CD4-positive, CD25-positive, alpha-beta regulatory T cell (primary cell): ENCODE data around the gene MLPH. TPM values are rescaled to one million over a fixed set of nuclear protein-coding genes. Genes with fewer than 3 reads are reported as not detected.
A peak's percentile ranks its signal among the peaks of the same experiment; 100 is the strongest.

Experiments used
- ATAC-seq, 2 donors: fragments of 150-1000 bp; cut with Tn5 transposase; one replicate each; pipeline ENCODE4 v1.10.0; 2021; ENCODE audit warnings: low read depth in 2 of 2, moderate number of reproducible peaks in 2 of 2, moderate library complexity in 1 of 2
- DNase-seq, 3 donors: peaks; one replicate each; pipeline versions ENCODE4 v3.0.0 to v3.0.0-alpha.2; 2012 to 2022; ENCODE audit warnings: mixed read lengths in 1 of 3
- H3K27ac ChIP-seq: one replicate; pipeline ENCODE4 v1.7.0; 2013; ENCODE audit warnings: mild to moderate bottlenecking, low read length; ENCODE audit not compliant: insufficient read depth, poor library complexity, severe bottlenecking
- H3K27me3 ChIP-seq: one replicate; pipeline ENCODE4 v1.7.0; 2013; ENCODE audit warnings: low read length; ENCODE audit not compliant: control insufficient read depth, insufficient read depth
- H3K36me3 ChIP-seq: one replicate; pipeline ENCODE4 v1.7.0; 2013; ENCODE audit warnings: mild to moderate bottlenecking, low read length, moderate library complexity; ENCODE audit not compliant: control insufficient read depth, insufficient read depth
- H3K4me1 ChIP-seq: 2 replicates; pipeline ENCODE4 v1.7.0; 2013; ENCODE audit warnings: mild to moderate bottlenecking, low read length; ENCODE audit not compliant: insufficient read depth, control insufficient read depth, poor library complexity, severe bottlenecking
- H3K4me3 ChIP-seq: one replicate; pipeline ENCODE4 v1.7.0; 2013; ENCODE audit warnings: low read depth, mild to moderate bottlenecking, low read length, moderate library complexity
- H3K9me3 ChIP-seq, 2 experiments: 1 replicate in 1 of 2; 2 replicates in 1 of 2; pipeline ENCODE4 v1.7.0; 2013; ENCODE audit warnings: low read length in 2 of 2, mild to moderate bottlenecking in 1 of 2, moderate library complexity in 1 of 2; ENCODE audit not compliant: control insufficient read depth in 2 of 2
- H3K27ac Mint-ChIP-seq, 3 donors: one replicate each; pipeline ENCODE4 v1.8.0; 2020 to 2022; ENCODE audit warnings: mild to moderate bottlenecking in 3 of 3, mixed read lengths in 3 of 3, moderate library complexity in 2 of 3
- H3K27me3 Mint-ChIP-seq: one replicate; pipeline ENCODE4 v1.8.0; 2022; ENCODE audit warnings: mild to moderate bottlenecking, mixed read lengths
- H3K36me3 Mint-ChIP-seq: one replicate; pipeline ENCODE4 v1.8.0; 2020; ENCODE audit warnings: mixed read lengths
- H3K4me1 Mint-ChIP-seq, 4 donors: one replicate each; pipeline ENCODE4 v1.8.0; 2020 to 2022; ENCODE audit warnings: mixed read lengths in 4 of 4, mild to moderate bottlenecking in 1 of 4
- H3K4me3 Mint-ChIP-seq, 4 donors: one replicate each; pipeline ENCODE4 v1.8.0; 2020 to 2022; ENCODE audit warnings: mild to moderate bottlenecking in 4 of 4, mixed read lengths in 4 of 4, moderate library complexity in 3 of 4
- H3K9me3 Mint-ChIP-seq, 7 donors: one replicate each; pipeline ENCODE4 v1.8.0; 2020 to 2022; ENCODE audit warnings: mixed read lengths in 7 of 7, mild to moderate bottlenecking in 3 of 7, moderate library complexity in 2 of 7
- polyA plus RNA-seq, 4 donors: library from polyadenylated mRNA; unstranded; fragments of 300-500 nt; fragmentation: Illumina TruSeq; gene quantifications; one replicate each; pipeline ENCODE4 v1.2.3, GENCODE V29; 2021
- total RNA-seq: library from RNA; stranded (reverse); gene quantifications from one replicate; pipeline ENCODE4 v1.2.3, GENCODE V29; 2022

The MLPH gene
- total and polyA plus RNA-seq, 5 donors from 2014 or later, result 0.47 TPM; not detected in 4

- Mint-ChIP-seq H3K27me3 (peaks cover 16% of the 10 kb centered on the region), H3K36me3 (peaks cover 4% of the 10 kb centered on the region), H3K4me1 (peaks cover 0 to 12% (median 4%) of the 10 kb centered on the region in 4 donors), H3K27ac (no peak overlapping the region), H3K4me3 (no peak overlapping the region), H3K9me3 (peaks cover 0 to 12% (median 5%) of the 10 kb centered on the region in 7 donors)
- H3K27ac ChIP-seq, result no peak overlapping the region
- no peak for DNase-seq
- peaks cover 7 to 12% of the 10 kb centered on the region in 2 experiments for H3K9me3 ChIP-seq
- H3K36me3 ChIP-seq, result no peaks in the 10 kb centered on the region
- no peak for ATAC-seq
- no peaks in the 10 kb centered on the region for H3K4me1 ChIP-seq
- no peak overlapping the region for H3K4me3 ChIP-seq
- peaks cover 6% of the 10 kb centered on the region for H3K27me3 ChIP-seq
Observed at GRCh38 chr2:237552908-237553307, 65.9 kb downstream of the MLPH start.

DNA sequence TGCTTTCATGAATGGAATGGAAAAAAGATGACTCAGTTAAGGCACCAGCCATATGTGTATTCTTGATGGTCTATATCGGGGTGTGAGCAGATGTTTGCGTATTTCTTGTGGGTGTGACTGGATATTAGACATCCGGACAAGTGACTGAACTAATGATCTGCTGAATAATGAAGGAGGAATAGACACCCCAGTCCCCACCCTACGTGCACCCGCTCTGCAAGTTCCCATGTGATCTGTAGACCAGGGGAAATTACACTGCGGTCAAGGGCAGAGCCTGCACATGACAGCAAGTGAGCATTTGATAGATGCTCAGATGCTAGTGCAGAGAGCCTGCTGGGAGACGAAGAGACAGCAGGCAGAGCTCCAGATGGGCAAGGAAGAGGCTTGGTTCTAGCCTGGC is 66.9 kb downstream of the MLPH start:
- Mint-ChIP-seq H3K27me3 (peaks cover 25% of the 10 kb centered on the region), H3K27ac (no peak overlapping the region), H3K9me3 (peaks cover 0 to 12% (median 5%) of the 10 kb centered on the region in 7 donors), H3K4me1 (peaks cover 0 to 12% (median 4%) of the 10 kb centered on the region in 4 donors), H3K36me3 (peaks cover 4% of the 10 kb centered on the region), H3K4me3 (no peak overlapping the region)
- no peak for ATAC-seq
- Histone ChIP-seq H3K9me3 (peaks cover 7 to 12% of the 10 kb centered on the region in 2 experiments), H3K4me3 (no peak overlapping the region), H3K4me1 (no peaks in the 10 kb centered on the region), H3K27ac (no peak overlapping the region), H3K27me3 (peaks cover 6% of the 10 kb centered on the region), H3K36me3 (no peaks in the 10 kb centered on the region)
- no peak for DNase-seq

- no peak overlapping the region for H3K4me3 Mint-ChIP-seq
- no peaks in the 10 kb centered on the region for H3K36me3 ChIP-seq
- H3K36me3 Mint-ChIP-seq, result peaks cover 4% of the 10 kb centered on the region
- no peaks in the 10 kb centered on the region for H3K4me1 ChIP-seq
- DNase-seq (no peak), ATAC-seq (no peak)
- no peak overlapping the region for H3K27ac ChIP-seq
- no peak overlapping the region for H3K4me3 ChIP-seq
- H3K9me3 Mint-ChIP-seq, result peaks cover 0 to 12% (median 5%) of the 10 kb centered on the region in 7 donors
- peaks cover 6% of the 10 kb centered on the region for H3K27me3 ChIP-seq
- no peak overlapping the region for H3K27ac Mint-ChIP-seq
- H3K9me3 ChIP-seq, result peaks cover 7 to 12% of the 10 kb centered on the region in 2 experiments
- H3K27me3 Mint-ChIP-seq, result peaks cover 28% of the 10 kb centered on the region
- H3K4me1 Mint-ChIP-seq, result peaks cover 0 to 12% (median 4%) of the 10 kb centered on the region in 4 donors
Observed at GRCh38 chr2:237555560-237555959, 68.5 kb downstream of the MLPH start.

GRCh38 chr2:237556773-237557632 is 70.0 kb downstream of the MLPH start:
- ATAC-seq, result peak; percentile 73 to 76
- peaks cover 4% of the 10 kb centered on the region for H3K36me3 Mint-ChIP-seq
- no peak overlapping the region for H3K27ac ChIP-seq

DNA sequence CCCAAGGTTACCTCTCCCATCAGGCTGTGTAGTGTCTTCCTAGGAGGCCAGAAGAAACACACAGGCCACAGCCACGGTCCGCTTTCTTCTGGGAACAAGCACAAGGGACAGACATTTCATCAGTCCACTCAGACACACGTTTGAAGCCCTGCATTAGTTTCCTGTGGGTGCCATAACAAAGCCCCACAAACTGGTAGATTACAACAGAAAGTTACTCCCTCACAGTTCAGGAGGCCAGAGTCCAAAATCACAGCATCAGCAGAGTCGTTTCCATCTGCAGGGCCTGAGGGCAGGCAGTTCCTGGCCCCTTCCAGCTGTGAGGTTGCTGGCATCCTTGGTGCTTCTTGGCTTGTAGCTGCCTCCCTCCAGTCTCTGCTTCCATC is 70.6 kb downstream of the MLPH start:
- H3K27ac Mint-ChIP-seq, result peak overlapping the region in 2 of 3 donors; percentile 16 to 23
- ATAC-seq, result peak in 1 of 2 donors; percentile 4
- no peak overlapping the region for H3K27ac ChIP-seq

More at GRCh38 chr2:237556773-237557632, 70.0 kb downstream of the MLPH start:
- Mint-ChIP-seq H3K27ac (peak overlapping the region in 1 of 3 donors; percentile 16), H3K27me3 (peaks cover 28% of the 10 kb centered on the region), H3K9me3 (peaks cover 0 to 12% (median 5%) of the 10 kb centered on the region in 7 donors), H3K4me3 (peak overlapping the region in 2 of 4 donors; percentile 11 to 61), H3K4me1 (peaks cover 0 to 12% (median 4%) of the 10 kb centered on the region in 4 donors)
- Histone ChIP-seq H3K27me3 (peaks cover 6% of the 10 kb centered on the region), H3K36me3 (no peaks in the 10 kb centered on the region), H3K9me3 (peaks cover 7 to 12% of the 10 kb centered on the region in 2 experiments), H3K4me3 (no peak overlapping the region), H3K4me1 (no peaks in the 10 kb centered on the region)
- peak in 1 of 3 donors; percentile 69 for DNase-seq

GRCh38 chr2:237558961-237559641 is 72.0 kb downstream of the MLPH start:
- Histone ChIP-seq H3K9me3 (peaks cover 7 to 12% of the 10 kb centered on the region in 2 experiments), H3K4me3 (no peak overlapping the region), H3K4me1 (no peaks in the 10 kb centered on the region), H3K27me3 (peaks cover 6% of the 10 kb centered on the region), H3K36me3 (no peaks in the 10 kb centered on the region), H3K27ac (no peak overlapping the region)
- H3K4me3 Mint-ChIP-seq, result no peak overlapping the region
- peaks cover 0 to 11% (median 5%) of the 10 kb centered on the region in 7 donors for H3K9me3 Mint-ChIP-seq
- H3K27me3 Mint-ChIP-seq, result peaks cover 28% of the 10 kb centered on the region
- H3K36me3 Mint-ChIP-seq, result peaks cover 4% of the 10 kb centered on the region
- peaks cover 0 to 10% (median 4%) of the 10 kb centered on the region in 4 donors for H3K4me1 Mint-ChIP-seq
- no peak overlapping the region for H3K27ac Mint-ChIP-seq
- DNase-seq (no peak), ATAC-seq (no peak)

More for the DNA sequence above, 70.6 kb downstream of the MLPH start:
- Mint-ChIP-seq H3K4me3 (peak overlapping the region in 2 of 4 donors; percentile 11 to 61), H3K27me3 (peaks cover 28% of the 10 kb centered on the region), H3K36me3 (peaks cover 4% of the 10 kb centered on the region), H3K9me3 (peaks cover 0 to 12% (median 5%) of the 10 kb centered on the region in 7 donors), H3K4me1 (peaks cover 0 to 12% (median 4%) of the 10 kb centered on the region in 4 donors)
- H3K27me3 ChIP-seq, result peaks cover 6% of the 10 kb centered on the region
- H3K36me3 ChIP-seq, result no peaks in the 10 kb centered on the region
- H3K4me1 ChIP-seq, result no peaks in the 10 kb centered on the region
- peaks cover 7 to 12% of the 10 kb centered on the region in 2 experiments for H3K9me3 ChIP-seq
- no peak for DNase-seq
- no peak overlapping the region for H3K4me3 ChIP-seq

DNA sequence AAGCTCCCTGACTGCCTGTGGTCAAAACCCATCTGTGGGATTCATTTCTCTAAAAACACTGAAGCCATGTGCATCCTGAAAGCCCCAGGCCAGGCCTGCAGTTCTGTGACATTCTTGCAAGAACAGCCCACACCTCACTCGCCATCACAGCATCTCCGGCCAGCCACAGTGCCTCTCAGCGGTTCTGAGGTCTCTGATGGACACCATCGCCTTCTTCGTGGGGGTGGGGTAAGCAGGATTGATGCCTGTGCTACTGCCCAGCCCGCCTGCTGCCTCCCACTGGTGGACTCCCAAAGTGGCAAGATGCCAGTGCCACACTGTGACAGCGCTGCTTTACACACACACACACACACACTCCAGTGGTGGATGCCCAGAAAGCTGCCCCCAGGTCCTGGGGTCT is 74.2 kb downstream of the MLPH start:
- DNase-seq (no peak), ATAC-seq (no peak)
- H3K27ac ChIP-seq, result no peak overlapping the region
- H3K36me3 Mint-ChIP-seq, result peaks cover under 1% of the 10 kb centered on the region
- peaks cover 0 to 3% of the 10 kb centered on the region in 2 experiments for H3K9me3 ChIP-seq
- peaks cover 23% of the 10 kb centered on the region for H3K27me3 Mint-ChIP-seq
- H3K27ac Mint-ChIP-seq, result no peak overlapping the region
- H3K4me3 ChIP-seq, result no peak overlapping the region
- H3K36me3 ChIP-seq, result no peaks in the 10 kb centered on the region
- no peak overlapping the region for H3K4me3 Mint-ChIP-seq
- H3K9me3 Mint-ChIP-seq, result peaks cover 0 to 5% (median under 1%) of the 10 kb centered on the region in 7 donors
- H3K4me1 ChIP-seq, result no peaks in the 10 kb centered on the region
- H3K27me3 ChIP-seq, result peaks cover 3% of the 10 kb centered on the region
- H3K4me1 Mint-ChIP-seq, result peaks cover 0 to 9% (median 4%) of the 10 kb centered on the region in 4 donors
